ENCODE data around the gene PYROXD2.
"Not testable (repeated sequence)": the region's sequence is repeated elsewhere in the genome, so short reads cannot be mapped to it uniquely, and the experiment has no call there.

The PYROXD2 gene

GRCh38 chr10:98388101-98388655, 26.8 kb downstream of the PYROXD2 start:
- H3K27ac ChIP-seq = no peak overlapping the region
- no peak for TF ChIP-seq CTCF (IDR thresholded peaks at IDR 0.05)
- no peaks in the 10 kb centered on the region for H3K9me3 ChIP-seq
- no peaks in the 10 kb centered on the region for H3K27me3 ChIP-seq
- H3K4me1 ChIP-seq = peaks cover 0 to 14% (median 7%) of the 10 kb centered on the region in 4 donors
- peaks cover 6 to 60% (median 18%) of the 10 kb centered on the region in 3 donors for H3K36me3 ChIP-seq
- DNase-seq = no peak
- intact Hi-C loops (cut with DNase I; ENCODE audit: low total_unique reads) = no loop called here
- H3K4me3 ChIP-seq = no peak overlapping the region

GRCh38 chr10:98384531-98385133, 30.4 kb downstream of the PYROXD2 start:
- H3K27ac ChIP-seq = no peak overlapping the region
- H3K36me3 ChIP-seq = peaks cover 6 to 81% (median 19%) of the 10 kb centered on the region in 3 donors
- H3K27me3 ChIP-seq = no peaks in the 10 kb centered on the region
- no peaks in the 10 kb centered on the region for H3K4me1 ChIP-seq
- no peaks in the 10 kb centered on the region for H3K9me3 ChIP-seq
- no peak for TF ChIP-seq CTCF (IDR thresholded peaks at IDR 0.05)
- no peak for DNase-seq
- intact Hi-C loops (cut with DNase I; ENCODE audit: low total_unique reads) = no loop called here
- no peak overlapping the region for H3K4me3 ChIP-seq

GRCh38 chr10:98383869-98384268, 31.1 kb downstream of the PYROXD2 start:
- Histone ChIP-seq H3K36me3 (peaks cover 6 to 81% (median 19%) of the 10 kb centered on the region in 3 donors), H3K9me3 (no peaks in the 10 kb centered on the region), H3K27me3 (no peaks in the 10 kb centered on the region), H3K4me1 (no peaks in the 10 kb centered on the region), H3K27ac (no peak overlapping the region), H3K4me3 (no peak overlapping the region)
- intact Hi-C loops (cut with DNase I; ENCODE audit: low total_unique reads) = no loop called here
- no peak for DNase-seq
- TF ChIP-seq CTCF (IDR thresholded peaks at IDR 0.05) = no peak

- H3K27me3 ChIP-seq; DNase-seq; H3K27ac ChIP-seq; H3K4me1 ChIP-seq; intact Hi-C loops (cut with DNase I; ENCODE audit: low total_unique reads); H3K4me3 ChIP-seq; H3K9me3 ChIP-seq: not testable (repeated sequence)
- peaks cover 6 to 75% (median 19%) of the 10 kb centered on the region in 3 donors for H3K36me3 ChIP-seq
These were observed 31.8 kb downstream of the PYROXD2 start for GRCh38 chr10:98383134-98383667.

- Histone ChIP-seq H3K4me1 (no peaks in the 10 kb centered on the region), H3K4me3 (no peak overlapping the region), H3K9me3 (no peaks in the 10 kb centered on the region), H3K27ac (no peak overlapping the region), H3K36me3 (peaks cover 6 to 74% (median 19%) of the 10 kb centered on the region in 3 donors), H3K27me3 (no peaks in the 10 kb centered on the region)
- TF ChIP-seq CTCF (IDR thresholded peaks at IDR 0.05) = no peak
- no peak for DNase-seq
- intact Hi-C loops (cut with DNase I; ENCODE audit: low total_unique reads) = no loop called here
These were observed 32.3 kb downstream of the PYROXD2 start for GRCh38 chr10:98382691-98383101.

All from tibial artery (tissue), 4 donors.